NCI-H1417 treated with DMSO at 0.1 percent for 48 hours (cell line): ENCODE data around the gene RDH16.
A peak's percentile ranks its signal among the peaks of the same experiment; 100 is the strongest.
"Not testable (repeated sequence)": the region's sequence is repeated elsewhere in the genome, so short reads cannot be mapped to it uniquely, and the experiment has no call there.

Experiments used
- DNase-seq: peaks from one replicate; lab custom pipeline; 2025; lab: John Stamatoyannopoulos, UW

The RDH16 gene

GRCh38 chr12:56988207-56988739 lies 30.9 kb upstream of the RDH16 start:
- no peak for DNase-seq

GRCh38 chr12:56987551-56988053 lies 30.2 kb upstream of the RDH16 start:
- peak; percentile 16 for DNase-seq

- DNase-seq, result no peak
Measured at GRCh38 chr12:56987011-56987410, 29.6 kb upstream of the RDH16 start.

- DNase-seq, result not testable (repeated sequence)
Measured at GRCh38 chr12:56985714-56986113, 28.3 kb upstream of the RDH16 start.

GRCh38 chr12:56983386-56983785 lies 26.0 kb upstream of the RDH16 start:
- no peak for DNase-seq

- DNase-seq, result not testable (repeated sequence)
Measured at GRCh38 chr12:56982578-56983236, 25.3 kb upstream of the RDH16 start.

- no peak for DNase-seq
Measured at GRCh38 chr12:56980941-56981530, 23.6 kb upstream of the RDH16 start.

GRCh38 chr12:56980268-56980667 lies 22.9 kb upstream of the RDH16 start:
- DNase-seq, result no peak

- no peak for DNase-seq
Measured at GRCh38 chr12:56979628-56980027, 22.2 kb upstream of the RDH16 start.

- DNase-seq, result no peak
Measured at GRCh38 chr12:56978397-56979138, 21.2 kb upstream of the RDH16 start.

GRCh38 chr12:56977361-56977760 lies 20.0 kb upstream of the RDH16 start:
- not testable (repeated sequence) for DNase-seq

- DNase-seq, result not testable (repeated sequence)
Measured at GRCh38 chr12:56974224-56974623, 16.8 kb upstream of the RDH16 start.

GRCh38 chr12:56968910-56969309 lies 11.5 kb upstream of the RDH16 start:
- DNase-seq, result not testable (repeated sequence)

GRCh38 chr12:56965997-56966642 lies 8.7 kb upstream of the RDH16 start:
- not testable (repeated sequence) for DNase-seq

GRCh38 chr12:56965124-56965523 lies 7.7 kb upstream of the RDH16 start:
- DNase-seq, result not testable (repeated sequence)

GRCh38 chr12:56963557-56963956 lies 6.1 kb upstream of the RDH16 start:
- DNase-seq, result not testable (repeated sequence)

GRCh38 chr12:56962247-56962646 lies 4.8 kb upstream of the RDH16 start:
- DNase-seq, result not testable (repeated sequence)

GRCh38 chr12:56958422-56958821 lies 1.0 kb upstream of the RDH16 start:
- DNase-seq, result no peak

GRCh38 chr12:56955631-56956256 lies 1.7 kb downstream of the RDH16 start:
- no peak for DNase-seq

- no peak for DNase-seq
Measured at GRCh38 chr12:56954958-56955355, 2.5 kb downstream of the RDH16 start.

- no peak for DNase-seq
Measured at GRCh38 chr12:56954057-56954957, 3.1 kb downstream of the RDH16 start.
